ENCODE measurements around the gene LGALS3.

Gene LGALS3

DNA sequence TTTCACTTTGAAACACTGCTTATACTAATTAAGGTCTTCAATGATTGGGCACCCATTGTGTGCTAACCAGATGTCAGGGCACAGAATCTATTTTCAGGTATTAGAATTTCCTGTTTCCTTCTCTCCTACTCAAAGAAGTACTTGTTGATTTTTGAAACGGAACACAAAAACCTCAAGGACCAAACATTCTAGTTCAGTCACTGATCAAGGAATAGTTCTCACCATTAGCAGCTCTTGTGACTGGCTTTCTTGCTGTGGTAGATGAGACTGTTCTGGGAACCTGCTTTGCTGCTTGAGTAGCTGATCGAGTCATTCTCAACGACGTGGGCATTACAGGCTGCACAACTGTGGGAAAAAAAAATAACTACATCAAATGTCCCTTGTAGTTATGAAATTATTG, 51.4 kb downstream of the LGALS3 start:
- FAIRE-seq: peak; percentile 86

DNA sequence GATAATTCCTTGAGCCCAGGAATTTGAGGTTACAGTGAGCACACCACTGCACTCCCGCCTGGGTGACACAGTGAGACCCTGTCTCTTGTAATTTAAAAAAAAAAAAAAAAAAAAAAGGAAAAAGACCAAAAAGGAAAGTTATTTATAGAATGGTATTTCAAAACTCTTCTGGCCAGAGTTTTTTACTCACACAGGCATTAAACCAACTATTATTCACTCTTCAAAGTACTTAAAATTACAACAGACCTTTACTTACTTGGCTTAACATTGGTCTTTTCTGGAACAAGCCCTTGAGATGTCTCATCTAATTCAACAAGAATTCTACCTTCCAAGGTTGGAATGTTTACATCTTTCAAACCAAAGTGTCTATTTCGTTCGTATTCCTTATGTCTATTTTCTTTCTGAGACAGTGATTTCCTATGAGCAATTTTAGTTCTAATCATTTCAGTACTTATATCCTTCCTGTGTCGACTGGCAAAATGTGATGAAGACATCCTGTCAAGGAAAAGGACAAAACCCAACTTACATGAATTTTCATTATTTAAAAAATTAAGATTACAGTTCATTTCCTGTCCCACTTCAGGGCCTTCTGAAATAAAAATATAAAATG, 59.7 kb downstream of the LGALS3 start:
- peak; percentile 26 for FAIRE-seq
- DNase-seq (ENCODE audit: insufficient read length, low spot score): no peak

More for the DNA sequence above, 51.4 kb downstream of the LGALS3 start:
- DNase-seq (ENCODE audit: insufficient read length, low spot score): no peak

DNA sequence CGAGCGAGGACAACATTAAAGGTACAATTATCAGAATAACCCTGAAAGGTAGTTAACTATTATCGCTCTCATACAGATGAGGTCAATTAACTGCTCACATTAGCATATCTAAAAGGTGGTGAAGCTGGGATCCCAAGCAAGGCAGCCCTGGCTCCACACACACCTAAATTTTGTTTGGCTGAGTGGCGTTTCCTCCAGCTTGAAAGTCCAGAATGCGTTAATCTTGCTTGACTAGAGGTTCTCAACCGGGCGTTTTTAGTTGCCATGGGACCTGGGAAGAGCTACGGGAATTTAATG, 61.8 kb downstream of the LGALS3 start:
- FAIRE-seq (no peak), DNase-seq (ENCODE audit: insufficient read length, low spot score) (no peak)

DNA sequence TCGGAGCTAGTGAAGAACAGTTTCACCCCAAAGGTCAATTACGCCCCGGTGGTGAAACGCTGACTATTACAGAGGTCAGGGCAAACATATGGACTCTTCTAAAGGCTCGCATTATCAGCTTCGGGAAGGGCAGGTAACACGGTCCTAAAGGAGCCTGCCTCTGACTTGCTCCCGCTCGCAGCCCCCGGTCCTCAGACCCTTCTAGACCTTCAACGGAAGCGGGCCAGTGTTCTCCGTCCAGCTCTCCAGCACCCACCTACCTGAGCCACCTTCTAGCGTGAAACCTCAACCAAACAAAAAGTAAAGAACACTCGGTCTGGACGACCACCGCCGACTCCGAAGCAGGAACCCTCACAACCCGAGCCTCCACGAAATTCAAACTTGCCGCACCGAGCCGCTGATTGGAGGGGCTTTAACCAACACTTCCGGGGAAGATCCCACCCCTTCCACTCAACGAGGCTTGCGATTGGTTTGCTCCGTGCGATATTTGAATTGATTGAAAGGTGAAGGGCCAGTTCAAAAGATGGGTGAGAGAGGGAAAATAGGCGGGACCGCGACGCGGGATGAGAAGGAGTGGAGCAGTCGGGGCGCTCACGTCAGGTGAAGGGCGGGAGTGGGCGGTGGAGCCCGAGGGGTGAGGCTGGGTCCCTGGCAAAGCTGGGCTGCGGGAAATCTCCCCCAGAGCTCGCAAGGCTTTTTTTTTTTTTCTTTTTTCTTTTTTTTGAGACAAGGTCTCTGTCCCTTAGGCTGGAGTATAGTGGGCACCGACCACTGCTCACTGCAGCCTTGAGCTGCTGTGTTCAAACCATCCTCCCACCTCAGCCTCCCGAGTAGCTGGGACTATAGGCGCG, 62.4 kb downstream of the LGALS3 start, which contains the start of gene DLGAP5:
DLGAP5 (minus strand) TSS at position 383 of the 851 bp plus-strand sequence. CDS start 2,406 bp downstream, outside the sequence.
- FAIRE-seq (peak; percentile 99), DNase-seq (ENCODE audit: insufficient read length, low spot score) (peak; percentile 81)

DNA sequence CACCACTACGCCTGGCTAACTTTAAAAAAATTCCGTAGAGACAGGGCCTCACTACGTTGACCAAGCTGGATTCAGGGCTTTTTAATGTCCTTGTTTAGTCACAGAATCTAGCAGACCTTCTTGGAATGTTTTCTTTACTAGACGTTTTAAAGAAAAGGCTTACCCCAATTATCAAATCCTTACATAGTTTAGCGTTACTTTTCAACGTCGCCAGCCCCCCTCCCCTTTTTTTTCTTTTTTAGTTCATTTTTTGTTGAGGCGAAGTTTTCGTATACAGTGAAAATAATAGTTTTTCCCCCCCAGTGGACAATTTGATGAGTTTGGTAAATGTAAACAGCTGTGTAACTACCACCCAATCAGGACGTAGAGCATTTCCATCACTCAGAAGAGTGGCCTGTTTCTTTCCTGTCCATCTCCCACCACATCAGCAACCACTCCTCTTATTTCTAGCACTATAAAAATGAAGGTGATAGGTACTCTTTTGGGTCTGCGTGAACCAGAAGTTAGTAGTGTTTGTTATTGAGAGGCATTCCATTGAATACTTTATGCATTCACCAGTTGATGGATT, 63.1 kb downstream of the LGALS3 start:
- DNase-seq (ENCODE audit: insufficient read length, low spot score): no peak

DNA sequence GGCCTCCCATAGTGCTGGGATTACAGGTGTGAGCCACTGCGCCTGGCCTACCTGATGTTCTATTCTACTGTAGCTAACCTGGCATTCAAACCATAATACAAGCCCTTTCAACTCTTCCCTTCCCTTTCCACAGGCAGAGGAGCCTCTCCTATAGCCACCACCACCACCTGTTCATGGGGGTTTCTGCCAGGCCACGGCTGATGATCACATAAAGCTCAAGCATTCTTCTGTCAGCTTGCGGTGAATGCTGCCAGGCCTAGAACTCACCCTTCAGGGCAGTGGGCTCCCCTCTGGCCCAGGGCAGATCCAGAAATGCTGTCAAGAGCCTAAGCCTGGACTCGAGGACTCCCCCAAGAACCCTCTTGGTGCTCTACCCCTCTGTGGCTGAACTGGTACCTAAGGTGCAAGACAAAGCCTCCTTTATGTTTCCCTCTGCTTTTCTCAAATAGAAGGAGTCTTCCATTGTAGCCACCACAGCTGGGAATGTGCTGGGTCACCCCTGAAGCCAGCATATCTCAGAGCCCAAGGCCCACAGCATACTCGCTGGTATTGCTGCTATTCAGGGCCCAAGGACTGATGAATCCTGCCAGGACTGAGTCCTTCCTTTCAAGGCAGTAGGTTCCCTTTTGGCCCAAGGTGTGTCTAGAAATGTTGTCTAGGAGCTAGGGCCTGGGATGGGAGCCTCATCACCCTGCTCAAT, 65.8 kb downstream of the LGALS3 start:
- no peak for FAIRE-seq
- no peak for DNase-seq (ENCODE audit: insufficient read length, low spot score)

More for the DNA sequence above, 63.1 kb downstream of the LGALS3 start:
- FAIRE-seq: no peak
